ENCODE data around the gene TSSK2.
"Not testable (repeated sequence)": the region's sequence is repeated elsewhere in the genome, so short reads cannot be mapped to it uniquely, and the experiment has no call there.

The TSSK2 gene

GRCh38 chr22:19138217-19139000, 7.3 kb downstream of the TSSK2 start:
- in situ Hi-C loops (cut with HindIII; ENCODE audit: low sequenced_read_pairs) = no loop called here

- in situ Hi-C loops (cut with HindIII; ENCODE audit: low sequenced_read_pairs) = no loop called here
Measured at GRCh38 chr22:19139001-19139356, 7.9 kb downstream of the TSSK2 start.

- in situ Hi-C loops (cut with HindIII; ENCODE audit: low sequenced_read_pairs) = no loop called here
Measured at GRCh38 chr22:19139974-19140373, 8.9 kb downstream of the TSSK2 start.

- in situ Hi-C loops (cut with HindIII; ENCODE audit: low sequenced_read_pairs) = no loop called here
Measured at GRCh38 chr22:19142394-19142793, 11.3 kb downstream of the TSSK2 start.

- in situ Hi-C loops (cut with HindIII; ENCODE audit: low sequenced_read_pairs) = no loop called here
Measured at GRCh38 chr22:19143212-19143611, 12.1 kb downstream of the TSSK2 start.

GRCh38 chr22:19143967-19144400, 12.9 kb downstream of the TSSK2 start:
- in situ Hi-C loops (cut with HindIII; ENCODE audit: low sequenced_read_pairs) = no loop called here

- in situ Hi-C loops (cut with HindIII; ENCODE audit: low sequenced_read_pairs) = no loop called here
Measured at GRCh38 chr22:19146215-19146968, 15.3 kb downstream of the TSSK2 start.

- in situ Hi-C loops (cut with HindIII; ENCODE audit: low sequenced_read_pairs) = no loop called here
Measured at GRCh38 chr22:19147195-19147780, 16.2 kb downstream of the TSSK2 start.

- in situ Hi-C loops (cut with HindIII; ENCODE audit: low sequenced_read_pairs) = no loop called here
Measured at GRCh38 chr22:19148417-19149046, 17.4 kb downstream of the TSSK2 start.

GRCh38 chr22:19149047-19149883, 18.2 kb downstream of the TSSK2 start:
- in situ Hi-C loops (cut with HindIII; ENCODE audit: low sequenced_read_pairs) = no loop called here

GRCh38 chr22:19149991-19150390, 18.9 kb downstream of the TSSK2 start, which contains the start of gene GSC2:
TSS of gene GSC2 (minus strand) at chr22:19150292. CDS start at chr22:19150283, 9 bp downstream.
- in situ Hi-C loops (cut with HindIII; ENCODE audit: low sequenced_read_pairs) = no loop called here

GRCh38 chr22:19150482-19151328, 19.6 kb downstream of the TSSK2 start:
- in situ Hi-C loops (cut with HindIII; ENCODE audit: low sequenced_read_pairs) = no loop called here

- in situ Hi-C loops (cut with HindIII; ENCODE audit: low sequenced_read_pairs) = no loop called here
Measured at GRCh38 chr22:19151329-19152191, 20.5 kb downstream of the TSSK2 start.

- in situ Hi-C loops (cut with HindIII; ENCODE audit: low sequenced_read_pairs) = no loop called here
Measured at GRCh38 chr22:19152942-19153883, 22.1 kb downstream of the TSSK2 start.

GRCh38 chr22:19156109-19156508, 25.0 kb downstream of the TSSK2 start:
- in situ Hi-C loops (cut with HindIII; ENCODE audit: low sequenced_read_pairs) = not testable (repeated sequence)

GRCh38 chr22:19158649-19159048, 27.5 kb downstream of the TSSK2 start:
- in situ Hi-C loops (cut with HindIII; ENCODE audit: low sequenced_read_pairs) = not testable (repeated sequence)

GRCh38 chr22:19164425-19164824, 33.3 kb downstream of the TSSK2 start:
- in situ Hi-C loops (cut with HindIII; ENCODE audit: low sequenced_read_pairs) = no loop called here

Measured in DLD1 (cell line).